OCI-LY1 (cell line): Measurements from ENCODE around the gene TRO.
A peak's percentile ranks its signal among the peaks of the same experiment; 100 is the strongest.

ENCODE experiments used
- H2AFZ ChIP-seq: fragments of 200-600 bp; sonication (generic), shearing (Covaris generic); 2 replicates; pipeline ENCODE4 v1.6.0; 2014; ENCODE audit warnings: antibody characterized with exemption, mild to moderate bottlenecking, low read length
- H3F3A ChIP-seq: fragments of 200-600 bp; sonication (generic), shearing (Covaris generic); 2 replicates; pipeline ENCODE4 v1.6.0; 2014; ENCODE audit warnings: mild to moderate bottlenecking, antibody characterized with exemption, low read length, moderate library complexity; ENCODE audit not compliant: insufficient read depth
- H3K27ac ChIP-seq: fragments of 200-600 bp; sonication (generic); 2 replicates; pipeline ENCODE4 v1.5.1; 2014; ENCODE audit warnings: low read length, mixed run types, mild to moderate bottlenecking, low read depth; ENCODE audit not compliant: poor library complexity, severe bottlenecking
- H3K27me3 ChIP-seq: fragments of 200-600 bp; sonication (generic); 2 replicates; pipeline ENCODE4 v1.6.0; 2014; ENCODE audit warnings: antibody characterized with exemption, mild to moderate bottlenecking, low read length, moderate library complexity; ENCODE audit not compliant: insufficient read depth
- H3K36me3 ChIP-seq: fragments of 200-600 bp; sonication (generic); 2 replicates; pipeline ENCODE4 v1.6.1; 2014; ENCODE audit warnings: mild to moderate bottlenecking, antibody characterized with exemption, low read length, moderate library complexity, mixed read lengths; ENCODE audit not compliant: insufficient read depth
- H3K4me1 ChIP-seq: fragments of 200-600 bp; sonication (generic); 2 replicates; pipeline ENCODE4 v1.5.1; 2014; ENCODE audit warnings: mild to moderate bottlenecking, low read length, moderate library complexity; ENCODE audit not compliant: insufficient read depth, severe bottlenecking
- H3K4me2 ChIP-seq: fragments of 200-600 bp; sonication (generic), shearing (Covaris generic); 2 replicates; pipeline ENCODE4 v1.6.1; 2014; ENCODE audit warnings: low read length
- H3K4me3 ChIP-seq: fragments of 200-600 bp; sonication (generic); 2 replicates; pipeline ENCODE4 v1.5.1; 2014; ENCODE audit warnings: low read length, low read depth, mild to moderate bottlenecking, mixed read lengths; ENCODE audit not compliant: poor library complexity, severe bottlenecking
- H3K79me2 ChIP-seq: fragments of 200-600 bp; shearing (Covaris generic); 2 replicates; pipeline ENCODE4 v1.6.1; 2016; ENCODE audit warnings: mixed run types, low read length, mixed read lengths; ENCODE audit not compliant: insufficient read depth
- H3K9ac ChIP-seq: fragments of 200-600 bp; sonication (generic), shearing (Covaris generic); 2 replicates; pipeline ENCODE4 v1.6.1; 2014; ENCODE audit warnings: mild to moderate bottlenecking, low read length, mixed read lengths
- H3K9me2 ChIP-seq: fragments of 200-600 bp; sonication (generic), shearing (Covaris generic); 2 replicates; pipeline ENCODE4 v1.6.1; 2014; ENCODE audit warnings: low read depth, mild to moderate bottlenecking, low read length, mixed read lengths
- H3K9me3 ChIP-seq: fragments of 200-600 bp; shearing (Covaris generic); 2 replicates; pipeline ENCODE4 v1.6.1; 2014; ENCODE audit warnings: low read length, mixed read lengths
- H4K20me1 ChIP-seq: fragments of 200-600 bp; sonication (generic), shearing (Covaris generic); 2 replicates; pipeline ENCODE4 v1.6.0; 2016; ENCODE audit warnings: mild to moderate bottlenecking, low read length; ENCODE audit not compliant: insufficient read depth
- EZH2 ChIP-seq: fragments of 200-600 bp; sonication (generic), shearing (Covaris generic); IDR thresholded peaks from 2 replicates; pipeline ENCODE4 v1.8.0; 2017; ENCODE audit warnings: borderline replicate concordance, mixed run types, mild to moderate bottlenecking, antibody characterized with exemption, low read length, moderate library complexity, mixed read lengths
- TF ChIP-seq, protein P1 (sequence below): fragments of 200-600 bp; sonication (generic), shearing (Covaris generic); IDR thresholded peaks from 2 replicates; pipeline ENCODE4 v1.5.1; 2017; ENCODE audit warnings: mild to moderate bottlenecking, antibody characterized with exemption, low read length, moderate library complexity, mixed read lengths

TRO gene, protein sequence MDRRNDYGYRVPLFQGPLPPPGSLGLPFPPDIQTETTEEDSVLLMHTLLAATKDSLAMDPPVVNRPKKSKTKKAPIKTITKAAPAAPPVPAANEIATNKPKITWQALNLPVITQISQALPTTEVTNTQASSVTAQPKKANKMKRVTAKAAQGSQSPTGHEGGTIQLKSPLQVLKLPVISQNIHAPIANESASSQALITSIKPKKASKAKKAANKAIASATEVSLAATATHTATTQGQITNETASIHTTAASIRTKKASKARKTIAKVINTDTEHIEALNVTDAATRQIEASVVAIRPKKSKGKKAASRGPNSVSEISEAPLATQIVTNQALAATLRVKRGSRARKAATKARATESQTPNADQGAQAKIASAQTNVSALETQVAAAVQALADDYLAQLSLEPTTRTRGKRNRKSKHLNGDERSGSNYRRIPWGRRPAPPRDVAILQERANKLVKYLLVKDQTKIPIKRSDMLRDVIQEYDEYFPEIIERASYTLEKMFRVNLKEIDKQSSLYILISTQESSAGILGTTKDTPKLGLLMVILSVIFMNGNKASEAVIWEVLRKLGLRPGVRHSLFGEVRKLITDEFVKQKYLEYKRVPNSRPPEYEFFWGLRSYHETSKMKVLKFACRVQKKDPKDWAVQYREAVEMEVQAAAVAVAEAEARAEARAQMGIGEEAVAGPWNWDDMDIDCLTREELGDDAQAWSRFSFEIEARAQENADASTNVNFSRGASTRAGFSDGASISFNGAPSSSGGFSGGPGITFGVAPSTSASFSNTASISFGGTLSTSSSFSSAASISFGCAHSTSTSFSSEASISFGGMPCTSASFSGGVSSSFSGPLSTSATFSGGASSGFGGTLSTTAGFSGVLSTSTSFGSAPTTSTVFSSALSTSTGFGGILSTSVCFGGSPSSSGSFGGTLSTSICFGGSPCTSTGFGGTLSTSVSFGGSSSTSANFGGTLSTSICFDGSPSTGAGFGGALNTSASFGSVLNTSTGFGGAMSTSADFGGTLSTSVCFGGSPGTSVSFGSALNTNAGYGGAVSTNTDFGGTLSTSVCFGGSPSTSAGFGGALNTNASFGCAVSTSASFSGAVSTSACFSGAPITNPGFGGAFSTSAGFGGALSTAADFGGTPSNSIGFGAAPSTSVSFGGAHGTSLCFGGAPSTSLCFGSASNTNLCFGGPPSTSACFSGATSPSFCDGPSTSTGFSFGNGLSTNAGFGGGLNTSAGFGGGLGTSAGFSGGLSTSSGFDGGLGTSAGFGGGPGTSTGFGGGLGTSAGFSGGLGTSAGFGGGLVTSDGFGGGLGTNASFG (N-terminal part only)

DNA sequence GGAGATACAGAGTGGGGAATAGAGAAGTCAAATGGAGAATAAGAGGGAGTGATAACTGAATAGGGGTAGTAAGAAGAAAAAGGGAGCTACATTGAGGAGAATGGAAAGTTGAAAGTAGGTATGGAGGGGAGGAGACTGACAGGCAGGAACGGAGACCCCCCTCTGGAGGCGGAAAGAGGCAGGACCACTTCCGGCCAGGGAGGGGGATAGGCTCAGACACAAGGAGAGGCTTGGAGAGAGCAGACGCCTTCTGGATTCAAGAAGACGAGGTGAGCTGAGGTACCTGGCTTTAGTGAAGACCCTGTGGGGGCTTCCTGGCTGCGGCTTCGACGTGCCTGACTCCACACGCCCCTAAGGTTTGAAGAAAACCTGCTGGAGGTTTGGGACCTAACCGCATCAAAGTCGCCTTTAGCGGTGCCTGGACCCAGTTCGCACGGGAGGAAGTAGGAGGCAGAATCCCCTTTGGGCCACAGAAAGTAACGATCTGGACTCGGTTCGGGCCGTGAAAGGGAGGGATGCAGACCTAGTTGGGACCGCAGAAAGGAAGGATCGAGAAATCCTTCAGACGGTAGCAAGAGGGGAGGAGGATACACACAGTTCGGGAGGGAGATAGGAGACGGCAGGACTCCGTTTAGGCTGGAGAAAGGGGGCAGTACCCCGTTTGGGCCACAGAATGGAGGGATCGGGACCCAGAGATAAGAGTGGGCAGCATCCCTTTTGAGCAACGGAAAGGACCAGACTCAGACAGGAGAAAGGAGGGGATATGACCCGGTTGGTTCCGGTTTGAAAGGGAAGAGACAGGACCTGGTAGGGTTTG, at the start of gene TRO:
Gene TRO, plus strand, starts transcription at position 215 of the 817 bp plus-strand sequence. CDS start 1,423 bp downstream, outside the sequence.
- Histone ChIP-seq H3K9ac (peak within 1 kb of the TSS; percentile 72), H3K4me1 (no peaks in the 10 kb centered on the region), H3K9me3 (no peaks in the 10 kb centered on the region), H3K27me3 (no peaks in the 10 kb centered on the region), H3K27ac (no peak within 1 kb of the TSS), H3K9me2 (no peaks in the 10 kb centered on the region), H4K20me1 (no peaks in the 10 kb centered on the region), H3K4me2 (peak within 1 kb of the TSS; percentile 98), H2AFZ (no peak within 1 kb of the TSS; the same call in 1 of the 2 replicates), H3K4me3 (peak within 1 kb of the TSS; percentile 87), H3K79me2 (no peaks in the 10 kb centered on the region), H3F3A (no peaks in the 10 kb centered on the region), H3K36me3 (no peaks in the 10 kb centered on the region)
- TF ChIP-seq, protein P1, sequence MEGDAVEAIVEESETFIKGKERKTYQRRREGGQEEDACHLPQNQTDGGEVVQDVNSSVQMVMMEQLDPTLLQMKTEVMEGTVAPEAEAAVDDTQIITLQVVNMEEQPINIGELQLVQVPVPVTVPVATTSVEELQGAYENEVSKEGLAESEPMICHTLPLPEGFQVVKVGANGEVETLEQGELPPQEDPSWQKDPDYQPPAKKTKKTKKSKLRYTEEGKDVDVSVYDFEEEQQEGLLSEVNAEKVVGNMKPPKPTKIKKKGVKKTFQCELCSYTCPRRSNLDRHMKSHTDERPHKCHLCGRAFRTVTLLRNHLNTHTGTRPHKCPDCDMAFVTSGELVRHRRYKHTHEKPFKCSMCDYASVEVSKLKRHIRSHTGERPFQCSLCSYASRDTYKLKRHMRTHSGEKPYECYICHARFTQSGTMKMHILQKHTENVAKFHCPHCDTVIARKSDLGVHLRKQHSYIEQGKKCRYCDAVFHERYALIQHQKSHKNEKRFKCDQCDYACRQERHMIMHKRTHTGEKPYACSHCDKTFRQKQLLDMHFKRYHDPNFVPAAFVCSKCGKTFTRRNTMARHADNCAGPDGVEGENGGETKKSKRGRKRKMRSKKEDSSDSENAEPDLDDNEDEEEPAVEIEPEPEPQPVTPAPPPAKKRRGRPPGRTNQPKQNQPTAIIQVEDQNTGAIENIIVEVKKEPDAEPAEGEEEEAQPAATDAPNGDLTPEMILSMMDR: no peak
- TF ChIP-seq EZH2: no peak

DNA sequence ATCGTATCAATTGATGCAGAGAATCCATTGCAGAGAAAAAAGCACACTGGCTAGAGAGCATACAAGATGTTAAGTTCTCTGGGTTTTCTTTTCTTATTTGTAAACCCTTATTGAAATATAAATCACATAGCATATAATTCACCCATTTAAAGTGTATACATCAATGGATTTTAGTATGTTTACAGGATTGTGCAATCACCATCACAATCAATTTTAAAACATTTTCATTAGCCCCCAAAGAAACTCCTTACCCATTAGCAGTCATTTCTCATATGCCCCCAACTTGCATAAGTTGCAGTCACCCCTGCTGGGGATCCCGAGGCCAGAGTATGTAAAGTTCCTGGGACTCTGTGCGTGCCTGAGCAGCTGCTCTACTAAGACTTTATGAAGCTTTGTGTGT, 34.9 kb upstream of the TRO start:
- Histone ChIP-seq H3K27ac (no peak overlapping the region), H3K9me2 (no peaks in the 10 kb centered on the region), H3K4me1 (no peaks in the 10 kb centered on the region), H3K27me3 (no peaks in the 10 kb centered on the region), H3K9me3 (no peaks in the 10 kb centered on the region), H3K4me2 (no peak overlapping the region), H3K4me3 (no peak overlapping the region), H4K20me1 (no peaks in the 10 kb centered on the region), H2AFZ (no peak overlapping the region), H3K9ac (no peak overlapping the region), H3K36me3 (no peaks in the 10 kb centered on the region), H3K79me2 (no peaks in the 10 kb centered on the region), H3F3A (no peaks in the 10 kb centered on the region)
- TF ChIP-seq, protein P1: no peak
- TF ChIP-seq EZH2: no peak

DNA sequence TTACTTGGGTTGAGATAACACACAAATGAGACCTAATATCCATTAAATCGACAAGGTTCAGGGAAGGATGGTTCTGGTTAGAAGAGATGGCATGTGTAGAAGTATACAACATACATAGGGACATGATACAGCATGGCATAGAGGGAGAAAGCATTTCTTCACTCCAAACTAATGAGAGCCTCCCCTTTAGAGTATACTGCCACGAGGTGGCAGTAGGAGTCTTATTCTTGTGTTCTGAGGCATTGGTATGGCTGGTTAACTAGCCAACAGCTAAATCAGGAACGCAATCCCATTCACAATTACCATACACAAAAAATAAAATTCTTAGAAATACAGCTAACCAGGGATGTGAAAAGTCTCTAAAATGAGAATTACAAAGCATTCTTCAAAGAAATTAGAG, 29.1 kb upstream of the TRO start:
- no peak overlapping the region for H3K4me2 ChIP-seq
- no peak overlapping the region for H3K9ac ChIP-seq
- TF ChIP-seq EZH2: no peak
- TF ChIP-seq, protein P1: peak; percentile 41; the same call in 1 of the 2 replicates
- H3K9me3 ChIP-seq: no peaks in the 10 kb centered on the region
- H3K4me1 ChIP-seq: no peaks in the 10 kb centered on the region
- no peaks in the 10 kb centered on the region for H3K27me3 ChIP-seq
- H3K27ac ChIP-seq: no peak overlapping the region
- H3K9me2 ChIP-seq: no peaks in the 10 kb centered on the region
- no peaks in the 10 kb centered on the region for H4K20me1 ChIP-seq
- no peaks in the 10 kb centered on the region for H3K36me3 ChIP-seq
- no peaks in the 10 kb centered on the region for H3F3A ChIP-seq
- H3K4me3 ChIP-seq: no peak overlapping the region
- H2AFZ ChIP-seq: no peak overlapping the region
- no peaks in the 10 kb centered on the region for H3K79me2 ChIP-seq
